ENCODE measurements around the gene IL1RAPL1. TPM values are rescaled to one million over a fixed set of nuclear protein-coding genes. Genes with fewer than 3 reads are reported as not detected.
"Not testable (repeated sequence)": the region's sequence is repeated elsewhere in the genome, so short reads cannot be mapped to it uniquely, and the experiment has no call there.

IL1RAPL1 gene
- total RNA-seq, 4 donors from 2014 or later = 0.16 to 0.46 TPM; not detected in 2

- intact Hi-C loops (cut with DNase I; ENCODE audit: low total_unique reads) = no loop called here
- ATAC-seq = no peak
- Histone ChIP-seq H3K27me3 (no peaks in the 10 kb centered on the region), H3K4me3 (no peak overlapping the region), H3K4me1 (no peaks in the 10 kb centered on the region), H3K36me3 (no peaks in the 10 kb centered on the region), H3K9me3 (no peaks in the 10 kb centered on the region), H3K27ac (no peak overlapping the region)
- TF ChIP-seq POLR2A (IDR thresholded peaks at IDR 0.05) (no peak), CTCF (IDR thresholded peaks at IDR 0.05 in 4 of 5, conservative IDR thresholded peaks at IDR 0.05 in 1 of 5) (no peak)
- in situ Hi-C loops (cut with MboI; ENCODE audit: low sequenced_read_pairs in 4 of 4) = no loop called here
- DNase-seq = no peak
These were observed 496.6 kb downstream of the IL1RAPL1 start for GRCh38 chrX:29083823-29084222.

GRCh38 chrX:29090811-29091210 is 503.6 kb downstream of the IL1RAPL1 start:
- no peak for TF ChIP-seq POLR2A (IDR thresholded peaks at IDR 0.05)
- no peak for TF ChIP-seq CTCF (IDR thresholded peaks at IDR 0.05 in 4 of 5, conservative IDR thresholded peaks at IDR 0.05 in 1 of 5)
- in situ Hi-C loops (cut with MboI; ENCODE audit: low sequenced_read_pairs in 4 of 4) = no loop called here
- H3K27me3 ChIP-seq = no peaks in the 10 kb centered on the region
- no peak for ATAC-seq
- no peak for DNase-seq
- H3K9me3 ChIP-seq = no peaks in the 10 kb centered on the region
- H3K4me3 ChIP-seq = no peak overlapping the region
- no peaks in the 10 kb centered on the region for H3K4me1 ChIP-seq
- no peaks in the 10 kb centered on the region for H3K36me3 ChIP-seq
- intact Hi-C loops (cut with DNase I; ENCODE audit: low total_unique reads) = no loop called here
- H3K27ac ChIP-seq = no peak overlapping the region

- H3K4me1 ChIP-seq = no peaks in the 10 kb centered on the region
- TF ChIP-seq POLR2A (IDR thresholded peaks at IDR 0.05) (no peak), CTCF (IDR thresholded peaks at IDR 0.05 in 4 of 5, conservative IDR thresholded peaks at IDR 0.05 in 1 of 5) (no peak)
- no peak overlapping the region for H3K4me3 ChIP-seq
- no peak overlapping the region for H3K27ac ChIP-seq
- in situ Hi-C loops (cut with MboI; ENCODE audit: low sequenced_read_pairs in 4 of 4) = no loop called here
- ATAC-seq (no peak), DNase-seq (no peak)
- H3K9me3 ChIP-seq = no peaks in the 10 kb centered on the region
- intact Hi-C loops (cut with DNase I; ENCODE audit: low total_unique reads) = no loop called here
- no peaks in the 10 kb centered on the region for H3K36me3 ChIP-seq
- H3K27me3 ChIP-seq = no peaks in the 10 kb centered on the region
These were observed 520.0 kb downstream of the IL1RAPL1 start for GRCh38 chrX:29107231-29107630.

GRCh38 chrX:29110041-29110440 is 522.8 kb downstream of the IL1RAPL1 start:
- in situ Hi-C loops (cut with MboI; ENCODE audit: low sequenced_read_pairs in 4 of 4) = no loop called here
- H3K9me3 ChIP-seq = no peaks in the 10 kb centered on the region
- TF ChIP-seq CTCF (IDR thresholded peaks at IDR 0.05 in 4 of 5, conservative IDR thresholded peaks at IDR 0.05 in 1 of 5) (no peak), POLR2A (IDR thresholded peaks at IDR 0.05) (no peak)
- DNase-seq (no peak), ATAC-seq (no peak)
- no peaks in the 10 kb centered on the region for H3K36me3 ChIP-seq
- H3K27ac ChIP-seq = no peak overlapping the region
- no peak overlapping the region for H3K4me3 ChIP-seq
- no peaks in the 10 kb centered on the region for H3K4me1 ChIP-seq
- intact Hi-C loops (cut with DNase I; ENCODE audit: low total_unique reads) = no loop called here
- no peaks in the 10 kb centered on the region for H3K27me3 ChIP-seq

- TF ChIP-seq CTCF (IDR thresholded peaks at IDR 0.05 in 4 of 5, conservative IDR thresholded peaks at IDR 0.05 in 1 of 5) = no peak
- DNase-seq (no peak), ATAC-seq (no peak)
- intact Hi-C loops (cut with DNase I; ENCODE audit: low total_unique reads) (no loop called here), in situ Hi-C loops (cut with MboI; ENCODE audit: low sequenced_read_pairs in 4 of 4) (no loop called here)
- Histone ChIP-seq H3K27me3 (no peaks in the 10 kb centered on the region), H3K4me3 (no peak overlapping the region), H3K4me1 (no peaks in the 10 kb centered on the region), H3K36me3 (no peaks in the 10 kb centered on the region), H3K27ac (no peak overlapping the region), H3K9me3 (no peaks in the 10 kb centered on the region)
These were observed 526.0 kb downstream of the IL1RAPL1 start for GRCh38 chrX:29113221-29113620.

GRCh38 chrX:29122817-29123216 is 535.6 kb downstream of the IL1RAPL1 start:
- intact Hi-C loops (cut with DNase I; ENCODE audit: low total_unique reads); ATAC-seq; H3K4me3 ChIP-seq; H3K9me3 ChIP-seq; in situ Hi-C loops (cut with MboI; ENCODE audit: low sequenced_read_pairs in 4 of 4); H3K36me3 ChIP-seq; H3K4me1 ChIP-seq; DNase-seq; H3K27ac ChIP-seq; H3K27me3 ChIP-seq: not testable (repeated sequence)

Measured in gastrocnemius medialis (tissue), 4 donors.